Measurements from ENCODE around the gene LHX8.

LHX8 gene

GRCh38 chr1:75127916-75128717 is 6.1 kb upstream of the LHX8 start:
- H3K4me3 ChIP-seq (ENCODE audit: low read depth, low read length) = no peak overlapping the region
- TF ChIP-seq, protein P1, sequence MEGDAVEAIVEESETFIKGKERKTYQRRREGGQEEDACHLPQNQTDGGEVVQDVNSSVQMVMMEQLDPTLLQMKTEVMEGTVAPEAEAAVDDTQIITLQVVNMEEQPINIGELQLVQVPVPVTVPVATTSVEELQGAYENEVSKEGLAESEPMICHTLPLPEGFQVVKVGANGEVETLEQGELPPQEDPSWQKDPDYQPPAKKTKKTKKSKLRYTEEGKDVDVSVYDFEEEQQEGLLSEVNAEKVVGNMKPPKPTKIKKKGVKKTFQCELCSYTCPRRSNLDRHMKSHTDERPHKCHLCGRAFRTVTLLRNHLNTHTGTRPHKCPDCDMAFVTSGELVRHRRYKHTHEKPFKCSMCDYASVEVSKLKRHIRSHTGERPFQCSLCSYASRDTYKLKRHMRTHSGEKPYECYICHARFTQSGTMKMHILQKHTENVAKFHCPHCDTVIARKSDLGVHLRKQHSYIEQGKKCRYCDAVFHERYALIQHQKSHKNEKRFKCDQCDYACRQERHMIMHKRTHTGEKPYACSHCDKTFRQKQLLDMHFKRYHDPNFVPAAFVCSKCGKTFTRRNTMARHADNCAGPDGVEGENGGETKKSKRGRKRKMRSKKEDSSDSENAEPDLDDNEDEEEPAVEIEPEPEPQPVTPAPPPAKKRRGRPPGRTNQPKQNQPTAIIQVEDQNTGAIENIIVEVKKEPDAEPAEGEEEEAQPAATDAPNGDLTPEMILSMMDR (IDR thresholded peaks at IDR 0.05; ENCODE audit: borderline replicate concordance, insufficient read depth, low read depth, low read length) = no peak

- TF ChIP-seq, protein P1 (IDR thresholded peaks at IDR 0.05; ENCODE audit: borderline replicate concordance, insufficient read depth, low read depth, low read length) = no peak
- H3K4me3 ChIP-seq (ENCODE audit: low read depth, low read length) = no peak overlapping the region
These were observed 4.6 kb upstream of the LHX8 start for GRCh38 chr1:75129660-75129982.

- no peak overlapping the region for H3K4me3 ChIP-seq (ENCODE audit: low read depth, low read length)
- TF ChIP-seq, protein P1 (IDR thresholded peaks at IDR 0.05; ENCODE audit: borderline replicate concordance, insufficient read depth, low read depth, low read length) = no peak
These were observed 4.0 kb upstream of the LHX8 start for GRCh38 chr1:75129983-75130789.

DNA sequence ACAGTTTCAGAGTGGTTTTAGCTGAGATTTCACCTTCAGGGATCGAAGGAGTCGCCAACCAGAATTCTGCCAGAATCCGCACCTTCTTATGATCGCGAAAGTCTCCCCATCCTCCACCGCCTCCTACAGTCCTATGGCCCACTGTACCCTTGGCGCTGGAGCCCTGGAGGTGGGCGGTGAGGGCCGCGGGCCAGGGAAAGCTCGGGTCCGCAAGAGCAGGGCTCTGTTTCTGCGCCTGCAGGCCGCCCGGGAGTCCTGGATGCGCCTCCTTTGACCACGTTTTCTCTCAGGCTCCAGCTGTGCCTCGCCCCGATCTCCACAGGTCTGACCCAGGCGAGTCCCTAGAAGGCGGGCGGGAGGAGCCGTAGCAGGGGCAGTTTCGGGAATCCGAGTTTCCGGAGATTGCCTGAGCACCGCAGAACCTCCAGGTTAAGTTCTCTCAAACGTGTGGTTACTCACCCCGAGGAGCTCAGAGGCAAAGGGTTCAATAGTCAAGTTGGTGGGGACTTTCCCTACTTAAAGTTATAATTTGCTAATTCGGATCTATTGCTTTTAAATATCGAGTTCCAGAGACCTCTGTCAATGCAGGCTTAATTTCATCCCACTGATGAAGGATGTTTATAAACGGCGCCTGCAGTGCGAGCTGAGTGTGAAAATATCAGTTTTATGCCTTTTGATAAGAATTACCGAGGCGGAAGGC is 3.2 kb upstream of the LHX8 start:
- TF ChIP-seq, protein P1 (IDR thresholded peaks at IDR 0.05; ENCODE audit: borderline replicate concordance, insufficient read depth, low read depth, low read length) = no peak
- H3K4me3 ChIP-seq (ENCODE audit: low read depth, low read length) = no peak overlapping the region

DNA sequence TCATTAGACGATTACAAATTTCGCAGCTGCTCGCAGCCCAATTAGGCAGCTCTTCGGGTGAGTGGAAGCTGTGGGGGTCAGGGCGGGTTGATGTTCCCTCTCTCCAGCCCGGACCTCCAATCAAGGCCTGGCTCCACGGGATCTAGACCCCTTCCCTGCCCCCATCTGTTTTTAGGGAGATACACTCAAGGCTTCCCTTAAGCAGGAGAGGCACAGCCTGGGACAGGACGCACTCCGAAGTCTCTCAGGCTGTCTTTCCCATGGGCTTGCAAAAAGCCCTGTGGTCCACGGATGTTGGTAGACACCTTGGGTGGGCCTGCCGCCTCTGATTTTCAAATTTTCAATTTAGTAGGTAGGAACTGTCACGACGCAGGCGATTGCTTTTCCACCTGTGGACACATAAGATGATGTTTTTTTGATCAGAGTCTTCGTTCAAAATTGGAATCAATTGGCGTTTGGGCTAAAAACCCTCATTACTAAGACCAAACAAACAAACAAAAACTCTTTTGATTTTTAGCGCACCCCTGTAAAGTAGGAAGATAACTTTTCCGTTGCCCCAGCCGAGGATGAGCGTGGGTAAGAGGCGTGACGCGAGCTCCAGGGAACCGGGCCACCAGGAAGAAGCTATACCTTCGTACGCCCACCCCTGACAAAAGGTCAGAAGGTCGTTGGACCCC is 2.5 kb upstream of the LHX8 start:
- TF ChIP-seq, protein P1 (IDR thresholded peaks at IDR 0.05; ENCODE audit: borderline replicate concordance, insufficient read depth, low read depth, low read length) = no peak

GRCh38 chr1:75132242-75132811 is 1.9 kb upstream of the LHX8 start:
- H3K4me3 ChIP-seq (ENCODE audit: low read depth, low read length) = no peak overlapping the region
- TF ChIP-seq, protein P1 (IDR thresholded peaks at IDR 0.05; ENCODE audit: borderline replicate concordance, insufficient read depth, low read depth, low read length) = no peak

More for the DNA sequence above, 2.5 kb upstream of the LHX8 start:
- H3K4me3 ChIP-seq (ENCODE audit: low read depth, low read length) = no peak overlapping the region

Data from GM12875 (cell line).